Measurements from ENCODE around the gene SERPINA6. TPM values are rescaled to one million over a fixed set of nuclear protein-coding genes. Genes with fewer than 3 reads are reported as not detected.
A peak's percentile ranks its signal among the peaks of the same experiment; 100 is the strongest.
"Not testable (repeated sequence)": the region's sequence is repeated elsewhere in the genome, so short reads cannot be mapped to it uniquely, and the experiment has no call there.

Gene SERPINA6
- total RNA-seq, 1 experiment from 2014 or later: not detected

GRCh38 chr14:94346841-94347240 is 23.7 kb upstream of the SERPINA6 start:
- ChIA-PET CTCF (no interaction called here), POLR2A (no interaction called here)
- Histone ChIP-seq H3K36me3 (ENCODE audit: control insufficient read depth, insufficient read depth, low read length) (no peaks in the 10 kb centered on the region), H3K9me3 (ENCODE audit: control insufficient read depth, insufficient read depth, low read depth, low read length) (no peaks in the 10 kb centered on the region), H3K27me3 (ENCODE audit: control insufficient read depth, insufficient read depth, low read length) (no peaks in the 10 kb centered on the region), H3K4me1 (ENCODE audit: control insufficient read depth, insufficient read depth, low read length) (no peaks in the 10 kb centered on the region; the same call in 1 of the 2 replicates), H3K27ac (ENCODE audit: low read length) (no peak overlapping the region), H3K4me3 (ENCODE audit: low read depth in 2 of 2, low read length in 2 of 2) (no peak overlapping the region)
- ATAC-seq (no peak), DNase-seq (ENCODE audit: low read depth, low spot score) (no peak)
- BruUV-seq (replicated peaks): no TSS peak
- intact Hi-C loops (cut with micrococcal nuclease; ENCODE audit: unreplicated experiment) (no loop called here), in situ Hi-C loops (cut with HindIII; ENCODE audit: low pct_unique_long_range_greater_than_20kb, low sequenced_read_pairs) (no loop called here)
- no peak for TF ChIP-seq SIN3A (IDR thresholded peaks at IDR 0.05; ENCODE audit: borderline replicate concordance, insufficient read depth, low read depth, low read length)
- TF ChIP-seq TCF7L2 (IDR thresholded peaks at IDR 0.05; ENCODE audit: low read depth, low read length): no peak
- no peak for TF ChIP-seq CTCF (IDR thresholded peaks at IDR 0.05)
- TF ChIP-seq, protein P1, sequence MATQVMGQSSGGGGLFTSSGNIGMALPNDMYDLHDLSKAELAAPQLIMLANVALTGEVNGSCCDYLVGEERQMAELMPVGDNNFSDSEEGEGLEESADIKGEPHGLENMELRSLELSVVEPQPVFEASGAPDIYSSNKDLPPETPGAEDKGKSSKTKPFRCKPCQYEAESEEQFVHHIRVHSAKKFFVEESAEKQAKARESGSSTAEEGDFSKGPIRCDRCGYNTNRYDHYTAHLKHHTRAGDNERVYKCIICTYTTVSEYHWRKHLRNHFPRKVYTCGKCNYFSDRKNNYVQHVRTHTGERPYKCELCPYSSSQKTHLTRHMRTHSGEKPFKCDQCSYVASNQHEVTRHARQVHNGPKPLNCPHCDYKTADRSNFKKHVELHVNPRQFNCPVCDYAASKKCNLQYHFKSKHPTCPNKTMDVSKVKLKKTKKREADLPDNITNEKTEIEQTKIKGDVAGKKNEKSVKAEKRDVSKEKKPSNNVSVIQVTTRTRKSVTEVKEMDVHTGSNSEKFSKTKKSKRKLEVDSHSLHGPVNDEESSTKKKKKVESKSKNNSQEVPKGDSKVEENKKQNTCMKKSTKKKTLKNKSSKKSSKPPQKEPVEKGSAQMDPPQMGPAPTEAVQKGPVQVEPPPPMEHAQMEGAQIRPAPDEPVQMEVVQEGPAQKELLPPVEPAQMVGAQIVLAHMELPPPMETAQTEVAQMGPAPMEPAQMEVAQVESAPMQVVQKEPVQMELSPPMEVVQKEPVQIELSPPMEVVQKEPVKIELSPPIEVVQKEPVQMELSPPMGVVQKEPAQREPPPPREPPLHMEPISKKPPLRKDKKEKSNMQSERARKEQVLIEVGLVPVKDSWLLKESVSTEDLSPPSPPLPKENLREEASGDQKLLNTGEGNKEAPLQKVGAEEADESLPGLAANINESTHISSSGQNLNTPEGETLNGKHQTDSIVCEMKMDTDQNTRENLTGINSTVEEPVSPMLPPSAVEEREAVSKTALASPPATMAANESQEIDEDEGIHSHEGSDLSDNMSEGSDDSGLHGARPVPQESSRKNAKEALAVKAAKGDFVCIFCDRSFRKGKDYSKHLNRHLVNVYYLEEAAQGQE (IDR thresholded peaks at IDR 0.05; ENCODE audit: insufficient read depth in 1 of 2, low read depth in 2 of 2, low read length in 1 of 2): no peak
- TF ChIP-seq POLR2AphosphoS5 (IDR thresholded peaks at IDR 0.05; ENCODE audit: low read depth, low read length): no peak

DNA sequence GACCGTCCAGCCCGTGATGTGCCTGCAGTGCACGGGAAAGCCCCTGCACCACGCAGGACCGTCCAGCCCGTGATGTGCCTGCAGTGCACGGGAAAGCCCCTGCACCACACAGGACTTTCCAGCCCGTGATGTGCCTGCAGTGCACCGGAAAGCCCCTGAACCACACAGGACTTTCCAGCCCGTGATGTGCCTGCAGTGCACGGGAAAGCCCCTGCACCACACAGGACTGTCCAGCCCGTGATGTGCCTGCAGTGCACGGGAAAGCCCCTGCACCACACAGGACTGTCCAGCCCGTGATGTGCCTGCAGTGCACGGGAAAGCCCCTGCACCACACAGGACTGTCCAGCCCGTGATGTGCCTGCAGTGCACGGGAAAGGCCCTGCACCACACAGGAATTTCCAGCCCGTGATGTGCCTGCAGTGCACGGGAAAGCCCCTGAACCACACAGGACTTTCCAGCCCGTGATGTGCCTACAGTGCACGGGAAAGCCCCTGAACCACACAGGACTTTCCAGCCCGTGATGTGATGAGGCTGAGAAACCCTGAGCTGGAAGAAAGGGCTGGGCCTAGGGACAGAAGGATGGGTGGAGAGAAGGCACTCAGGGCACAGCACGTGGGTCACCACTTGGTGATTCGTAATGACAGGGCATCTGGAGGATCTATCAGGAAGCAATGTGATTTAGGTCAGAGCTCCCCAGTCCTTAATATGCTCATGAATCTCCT is 23.1 kb upstream of the SERPINA6 start:
- H3K4me1 ChIP-seq (ENCODE audit: control insufficient read depth, insufficient read depth, low read length); in situ Hi-C loops (cut with HindIII; ENCODE audit: low pct_unique_long_range_greater_than_20kb, low sequenced_read_pairs); CTCF ChIA-PET; H3K9me3 ChIP-seq (ENCODE audit: control insufficient read depth, insufficient read depth, low read depth, low read length); BruUV-seq (replicated peaks); DNase-seq (ENCODE audit: low read depth, low spot score); POLR2A ChIA-PET; H3K4me3 ChIP-seq (ENCODE audit: low read depth in 2 of 2, low read length in 2 of 2); intact Hi-C loops (cut with micrococcal nuclease; ENCODE audit: unreplicated experiment); H3K27ac ChIP-seq (ENCODE audit: low read length); H3K36me3 ChIP-seq (ENCODE audit: control insufficient read depth, insufficient read depth, low read length); H3K27me3 ChIP-seq (ENCODE audit: control insufficient read depth, insufficient read depth, low read length): not testable (repeated sequence)
- ATAC-seq: peak; percentile 44; the same call in 1 of the 2 replicates

DNA sequence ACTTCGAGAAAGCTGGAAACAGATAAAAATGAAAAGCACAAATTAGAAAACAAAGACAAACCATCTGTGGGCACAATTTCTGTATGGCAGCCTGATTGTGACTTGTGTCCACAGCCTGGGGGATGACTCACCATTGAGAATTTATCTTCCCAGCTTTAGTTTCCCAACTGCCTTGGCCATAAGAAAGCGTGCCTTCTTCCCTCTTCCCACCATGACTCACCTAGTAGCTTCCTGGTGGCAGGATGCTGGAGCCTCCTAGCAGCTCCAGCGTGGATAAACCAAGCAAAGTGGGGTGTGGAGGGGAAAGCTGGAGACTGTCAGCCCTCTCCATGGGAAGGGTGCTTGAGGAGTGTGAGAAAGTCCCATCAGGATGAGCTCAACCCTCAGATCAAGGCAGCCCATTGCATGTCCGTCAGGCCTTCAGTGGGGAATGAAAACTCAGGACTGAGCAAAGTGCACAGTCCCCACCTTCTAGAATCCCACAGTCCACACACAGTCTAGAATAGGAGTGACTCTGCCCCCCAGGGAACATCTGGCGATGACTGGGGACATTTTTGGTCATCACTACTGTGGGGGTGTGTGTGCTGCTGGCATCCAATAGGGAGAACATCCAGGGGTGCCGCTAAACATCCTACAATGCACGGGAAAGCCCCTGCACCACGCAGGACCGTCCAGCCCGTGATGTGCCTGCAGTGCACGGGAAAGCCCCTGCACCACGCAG is 22.4 kb upstream of the SERPINA6 start:
- no peak for ATAC-seq
- in situ Hi-C loops (cut with HindIII; ENCODE audit: low pct_unique_long_range_greater_than_20kb, low sequenced_read_pairs): no loop called here
- Histone ChIP-seq H3K9me3 (ENCODE audit: control insufficient read depth, insufficient read depth, low read depth, low read length) (no peaks in the 10 kb centered on the region), H3K4me1 (ENCODE audit: control insufficient read depth, insufficient read depth, low read length) (no peaks in the 10 kb centered on the region; the same call in 1 of the 2 replicates), H3K27me3 (ENCODE audit: control insufficient read depth, insufficient read depth, low read length) (no peaks in the 10 kb centered on the region), H3K36me3 (ENCODE audit: control insufficient read depth, insufficient read depth, low read length) (no peaks in the 10 kb centered on the region), H3K4me3 (ENCODE audit: low read depth in 2 of 2, low read length in 2 of 2) (no peak overlapping the region), H3K27ac (ENCODE audit: low read length) (no peak overlapping the region)
- CTCF ChIA-PET: no interaction called here
- BruUV-seq (replicated peaks): no TSS peak
- intact Hi-C loops (cut with micrococcal nuclease; ENCODE audit: unreplicated experiment): no loop called here
- POLR2A ChIA-PET: no interaction called here
- DNase-seq (ENCODE audit: low read depth, low spot score): peak; percentile 41
- TF ChIP-seq, protein P1 (IDR thresholded peaks at IDR 0.05; ENCODE audit: insufficient read depth in 1 of 2, low read depth in 2 of 2, low read length in 1 of 2): no peak
- TF ChIP-seq SIN3A (IDR thresholded peaks at IDR 0.05; ENCODE audit: borderline replicate concordance, insufficient read depth, low read depth, low read length) (no peak), POLR2AphosphoS5 (IDR thresholded peaks at IDR 0.05; ENCODE audit: low read depth, low read length) (no peak), TCF7L2 (IDR thresholded peaks at IDR 0.05; ENCODE audit: low read depth, low read length) (no peak), CTCF (IDR thresholded peaks at IDR 0.05) (no peak)
